Measurements from ENCODE around the gene XRN1. TPM values are rescaled to one million over a fixed set of nuclear protein-coding genes. Genes with fewer than 3 reads are reported as not detected.
"Not testable (repeated sequence)": the region's sequence is repeated elsewhere in the genome, so short reads cannot be mapped to it uniquely, and the experiment has no call there.

Gene XRN1
- total RNA-seq, 1 donor, result 57.5 TPM

GRCh38 chr3:142315083-142315482 is 132.8 kb downstream of the XRN1 start:
- Histone ChIP-seq H3K4me2 (ENCODE audit: insufficient read depth, low read length) (no peak overlapping the region), H3K4me3 (ENCODE audit: insufficient read depth, low read length) (no peak overlapping the region), H3K9me3 (ENCODE audit: low read depth, low read length) (no peaks in the 10 kb centered on the region), H3K4me1 (ENCODE audit: insufficient read depth, low read length) (peaks cover 17% of the 10 kb centered on the region), H3K36me3 (ENCODE audit: insufficient read depth, low read length) (peaks cover 27% of the 10 kb centered on the region), H4K20me1 (ENCODE audit: insufficient read depth, low read length) (no peaks in the 10 kb centered on the region), H3K27ac (ENCODE audit: low read depth, low read length) (no peak overlapping the region), H2AFZ (ENCODE audit: low read length) (no peak overlapping the region), H3K79me2 (ENCODE audit: insufficient read depth, low read length) (no peaks in the 10 kb centered on the region), H3K27me3 (ENCODE audit: insufficient read depth, low read length) (no peaks in the 10 kb centered on the region)
- peak; percentile 22 for DNase-seq (ENCODE audit: insufficient read length, low spot score, missing footprints)
- TF ChIP-seq CTCF (IDR thresholded peaks at IDR 0.05; ENCODE audit: extremely low read depth, low read depth, low read length), result no peak

GRCh38 chr3:142310439-142310838 is 137.4 kb downstream of the XRN1 start:
- Histone ChIP-seq H3K27me3 (ENCODE audit: insufficient read depth, low read length) (no peaks in the 10 kb centered on the region), H4K20me1 (ENCODE audit: insufficient read depth, low read length) (no peaks in the 10 kb centered on the region), H3K4me1 (ENCODE audit: insufficient read depth, low read length) (no peaks in the 10 kb centered on the region), H3K27ac (ENCODE audit: low read depth, low read length) (no peak overlapping the region), H3K36me3 (ENCODE audit: insufficient read depth, low read length) (peaks cover 33% of the 10 kb centered on the region), H3K9me3 (ENCODE audit: low read depth, low read length) (no peaks in the 10 kb centered on the region), H3K79me2 (ENCODE audit: insufficient read depth, low read length) (no peaks in the 10 kb centered on the region), H2AFZ (ENCODE audit: low read length) (no peak overlapping the region), H3K4me2 (ENCODE audit: insufficient read depth, low read length) (no peak overlapping the region), H3K4me3 (ENCODE audit: insufficient read depth, low read length) (no peak overlapping the region)
- no peak for DNase-seq (ENCODE audit: insufficient read length, low spot score, missing footprints)
- TF ChIP-seq CTCF (IDR thresholded peaks at IDR 0.05; ENCODE audit: extremely low read depth, low read depth, low read length), result no peak

- not testable (repeated sequence) for H4K20me1 ChIP-seq (ENCODE audit: insufficient read depth, low read length); H3K4me1 ChIP-seq (ENCODE audit: insufficient read depth, low read length); DNase-seq (ENCODE audit: insufficient read length, low spot score, missing footprints); H3K36me3 ChIP-seq (ENCODE audit: insufficient read depth, low read length); H3K4me2 ChIP-seq (ENCODE audit: insufficient read depth, low read length); H2AFZ ChIP-seq (ENCODE audit: low read length); H3K4me3 ChIP-seq (ENCODE audit: insufficient read depth, low read length); H3K27ac ChIP-seq (ENCODE audit: low read depth, low read length); H3K79me2 ChIP-seq (ENCODE audit: insufficient read depth, low read length); H3K27me3 ChIP-seq (ENCODE audit: insufficient read depth, low read length); H3K9me3 ChIP-seq (ENCODE audit: low read depth, low read length)
These were observed 145.0 kb downstream of the XRN1 start for GRCh38 chr3:142302847-142303246.

- Histone ChIP-seq H3K36me3 (ENCODE audit: insufficient read depth, low read length) (no peaks in the 10 kb centered on the region), H2AFZ (ENCODE audit: low read length) (no peak overlapping the region), H3K27ac (ENCODE audit: low read depth, low read length) (no peak overlapping the region), H4K20me1 (ENCODE audit: insufficient read depth, low read length) (no peaks in the 10 kb centered on the region), H3K4me3 (ENCODE audit: insufficient read depth, low read length) (no peak overlapping the region), H3K9me3 (ENCODE audit: low read depth, low read length) (no peaks in the 10 kb centered on the region), H3K27me3 (ENCODE audit: insufficient read depth, low read length) (no peaks in the 10 kb centered on the region), H3K4me2 (ENCODE audit: insufficient read depth, low read length) (no peak overlapping the region), H3K4me1 (ENCODE audit: insufficient read depth, low read length) (no peaks in the 10 kb centered on the region), H3K79me2 (ENCODE audit: insufficient read depth, low read length) (no peaks in the 10 kb centered on the region)
- DNase-seq (ENCODE audit: insufficient read length, low spot score, missing footprints), result peak; percentile 64
- TF ChIP-seq CTCF (IDR thresholded peaks at IDR 0.05; ENCODE audit: extremely low read depth, low read depth, low read length), result no peak
These were observed 149.2 kb downstream of the XRN1 start for GRCh38 chr3:142298626-142299025.

All from osteoblast (primary cell).